ENCODE data around the gene ALAD.

Gene ALAD

DNA sequence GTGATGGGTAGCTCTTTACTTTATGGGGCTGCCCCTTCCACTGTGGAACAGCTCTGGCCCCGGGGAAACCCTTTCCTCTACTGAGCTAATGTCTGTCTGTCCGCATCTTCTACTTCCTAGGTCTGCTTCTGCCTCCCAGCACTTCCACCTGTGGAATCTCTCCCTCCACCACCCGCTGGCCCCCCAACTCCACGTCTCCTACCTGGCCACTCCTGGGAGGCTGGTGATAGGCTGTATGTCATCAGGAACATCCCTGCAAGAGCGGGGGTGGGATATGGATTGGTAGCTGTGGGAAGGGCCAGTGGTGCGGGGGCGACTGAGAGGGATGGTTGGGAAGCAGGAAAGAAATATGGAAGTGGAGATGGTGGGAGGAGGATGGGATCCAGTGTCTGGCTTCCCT is 9.2 kb downstream of the ALAD start:
- no peak for DNase-seq (ENCODE audit: low read depth)
- H3K4me3 ChIP-seq (ENCODE audit: low read depth, low read length) = no peak overlapping the region
- in situ Hi-C loops (cut with HindIII; ENCODE audit: low sequenced_read_pairs) = no loop called here
- TF ChIP-seq, protein P1, sequence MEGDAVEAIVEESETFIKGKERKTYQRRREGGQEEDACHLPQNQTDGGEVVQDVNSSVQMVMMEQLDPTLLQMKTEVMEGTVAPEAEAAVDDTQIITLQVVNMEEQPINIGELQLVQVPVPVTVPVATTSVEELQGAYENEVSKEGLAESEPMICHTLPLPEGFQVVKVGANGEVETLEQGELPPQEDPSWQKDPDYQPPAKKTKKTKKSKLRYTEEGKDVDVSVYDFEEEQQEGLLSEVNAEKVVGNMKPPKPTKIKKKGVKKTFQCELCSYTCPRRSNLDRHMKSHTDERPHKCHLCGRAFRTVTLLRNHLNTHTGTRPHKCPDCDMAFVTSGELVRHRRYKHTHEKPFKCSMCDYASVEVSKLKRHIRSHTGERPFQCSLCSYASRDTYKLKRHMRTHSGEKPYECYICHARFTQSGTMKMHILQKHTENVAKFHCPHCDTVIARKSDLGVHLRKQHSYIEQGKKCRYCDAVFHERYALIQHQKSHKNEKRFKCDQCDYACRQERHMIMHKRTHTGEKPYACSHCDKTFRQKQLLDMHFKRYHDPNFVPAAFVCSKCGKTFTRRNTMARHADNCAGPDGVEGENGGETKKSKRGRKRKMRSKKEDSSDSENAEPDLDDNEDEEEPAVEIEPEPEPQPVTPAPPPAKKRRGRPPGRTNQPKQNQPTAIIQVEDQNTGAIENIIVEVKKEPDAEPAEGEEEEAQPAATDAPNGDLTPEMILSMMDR (IDR thresholded peaks at IDR 0.05; ENCODE audit: low read depth, low read length, missing control alignments) = no peak

GRCh38 chr9:113390192-113390960 is 10.7 kb downstream of the ALAD start:
- in situ Hi-C loops (cut with HindIII; ENCODE audit: low sequenced_read_pairs) = no loop called here
- TF ChIP-seq, protein P1 (IDR thresholded peaks at IDR 0.05; ENCODE audit: low read depth, low read length, missing control alignments) = no peak
- no peak for DNase-seq (ENCODE audit: low read depth)
- no peak overlapping the region for H3K4me3 ChIP-seq (ENCODE audit: low read depth, low read length)

DNA sequence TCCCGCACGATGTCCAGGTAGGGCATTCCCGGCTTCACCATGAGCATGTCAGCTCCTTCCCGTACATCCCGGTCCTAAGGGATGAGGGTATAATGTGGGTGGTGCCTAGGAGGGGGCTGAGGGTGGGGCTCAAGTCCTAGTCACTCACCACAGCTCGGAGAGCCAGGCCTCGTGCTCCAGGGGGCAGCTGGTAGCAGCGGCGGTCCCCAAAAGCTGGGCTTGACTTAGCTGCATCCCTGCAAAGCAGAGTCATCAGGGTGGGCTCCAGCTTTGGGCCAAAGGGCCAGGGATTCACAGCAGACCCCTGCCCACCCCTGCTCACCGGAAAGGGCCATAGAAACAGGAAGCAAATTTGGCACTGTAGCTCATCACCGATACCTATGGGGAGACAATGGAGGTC is 11.6 kb downstream of the ALAD start:
- H3K4me3 ChIP-seq (ENCODE audit: low read depth, low read length) = no peak overlapping the region
- TF ChIP-seq, protein P1 (IDR thresholded peaks at IDR 0.05; ENCODE audit: low read depth, low read length, missing control alignments) = no peak
- no peak for DNase-seq (ENCODE audit: low read depth)
- in situ Hi-C loops (cut with HindIII; ENCODE audit: low sequenced_read_pairs) = no loop called here

DNA sequence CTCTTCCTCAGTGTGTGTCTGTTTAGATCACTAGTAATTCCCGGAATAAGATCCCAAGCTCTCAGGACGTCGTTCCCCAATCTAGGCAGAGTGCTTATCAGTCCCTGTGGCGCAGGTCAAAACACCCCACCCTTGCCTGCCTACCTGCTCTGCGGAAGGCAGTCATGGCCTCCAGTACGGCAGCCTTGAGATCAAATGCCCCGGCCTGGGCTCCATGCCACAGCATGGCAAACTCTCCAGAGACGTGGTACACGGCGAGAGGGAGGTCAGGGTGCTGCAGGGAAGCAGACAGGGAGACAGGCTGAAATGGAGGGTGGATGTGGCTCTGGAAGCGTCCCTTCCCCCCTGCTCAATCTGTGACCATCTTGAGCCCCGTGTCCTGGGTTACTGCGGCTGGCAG is 12.3 kb downstream of the ALAD start:
- DNase-seq (ENCODE audit: low read depth) = no peak
- TF ChIP-seq, protein P1 (IDR thresholded peaks at IDR 0.05; ENCODE audit: low read depth, low read length, missing control alignments) = no peak
- no peak overlapping the region for H3K4me3 ChIP-seq (ENCODE audit: low read depth, low read length)
- in situ Hi-C loops (cut with HindIII; ENCODE audit: low sequenced_read_pairs) = no loop called here

GRCh38 chr9:113387560-113388230 is 13.4 kb downstream of the ALAD start:
- no peak for DNase-seq (ENCODE audit: low read depth)
- in situ Hi-C loops (cut with HindIII; ENCODE audit: low sequenced_read_pairs) = no loop called here
- no peak overlapping the region for H3K4me3 ChIP-seq (ENCODE audit: low read depth, low read length)
- TF ChIP-seq, protein P1 (IDR thresholded peaks at IDR 0.05; ENCODE audit: low read depth, low read length, missing control alignments) = no peak

DNA sequence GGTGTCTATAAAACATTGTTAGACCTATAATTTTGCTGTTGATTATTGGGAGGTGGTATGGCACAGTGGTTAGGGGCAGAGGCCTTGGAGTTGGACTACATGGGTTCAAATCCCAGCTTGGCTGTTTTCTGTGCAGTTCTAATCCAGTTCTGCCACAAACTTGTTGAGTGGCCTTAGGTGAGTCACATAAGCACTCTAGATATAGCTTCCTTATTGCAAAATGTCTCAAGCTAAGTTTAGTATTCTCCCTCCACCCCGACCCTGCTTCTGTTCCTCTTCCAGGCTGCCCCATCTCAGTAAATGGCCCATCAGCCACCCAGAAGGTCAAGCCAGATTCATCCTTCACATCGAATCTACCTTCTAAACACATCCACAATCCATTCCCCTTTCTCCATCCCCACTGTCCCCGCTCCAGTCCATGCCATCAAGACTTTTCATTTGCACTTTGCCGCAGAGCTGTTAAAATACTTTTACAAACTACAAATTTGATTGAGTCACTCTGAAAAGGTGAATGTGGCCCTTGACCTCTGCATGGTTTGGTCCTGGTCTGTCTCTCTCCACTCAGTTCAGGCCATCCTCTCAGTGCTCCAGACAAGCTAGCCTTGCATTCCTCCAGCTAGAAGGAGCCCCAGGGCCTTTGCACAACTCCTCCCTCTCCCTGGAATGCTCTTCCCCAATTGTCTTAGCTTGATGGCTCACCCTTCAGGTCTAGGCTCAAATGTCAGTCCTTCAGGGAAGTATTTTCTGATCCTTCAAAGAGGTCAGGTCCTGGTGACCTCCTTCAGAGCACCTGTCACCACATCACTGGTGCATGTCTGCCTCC is 14.3 kb downstream of the ALAD start:
- in situ Hi-C loops (cut with HindIII; ENCODE audit: low sequenced_read_pairs) = no loop called here
- TF ChIP-seq, protein P1 (IDR thresholded peaks at IDR 0.05; ENCODE audit: low read depth, low read length, missing control alignments) = no peak
- DNase-seq (ENCODE audit: low read depth) = no peak
- H3K4me3 ChIP-seq (ENCODE audit: low read depth, low read length) = no peak overlapping the region

Measured in astrocyte of the cerebellum (primary cell).